WTC11 (cell line): ENCODE measurements around the gene NUB1. TPM values are rescaled to one million over a fixed set of nuclear protein-coding genes. Genes with fewer than 3 reads are reported as not detected.

Experiments used
- ATAC-seq: fragments of 200-7000 bp; cut with Tn5 transposase; 2 replicates; pipeline ENCODE4 v1.10.0; 2021; ENCODE audit warnings: mild to moderate bottlenecking, moderate library complexity
- CTCF ChIA-PET: fragments of 300-600 bp; sonication (Branson Sonifier 250); formaldehyde crosslinking; loops from one replicate; lab custom pipeline; 2021; ENCODE audit warnings: antibody characterized with exemption; lab: Charles Lee
- POLR2A ChIA-PET: fragments of 350-600 bp; sonication (Branson Sonifier 250); formaldehyde crosslinking; loops from one replicate; lab custom pipeline; 2021; ENCODE audit warnings: antibody characterized with exemption; lab: Charles Lee
- DNase-seq: peaks from one replicate; pipeline ENCODE4 v3.0.0; 2021; ENCODE audit warnings: low spot score
- H3K27ac Mint-ChIP-seq: 2 replicates; pipeline ENCODE4 v1.8.0; 2021; ENCODE audit warnings: mixed read lengths
- H3K27me3 Mint-ChIP-seq: 2 replicates; pipeline ENCODE4 v1.8.0; 2021; ENCODE audit warnings: low read depth, mild to moderate bottlenecking, moderate library complexity, mixed read lengths
- H3K36me3 Mint-ChIP-seq: 2 replicates; pipeline ENCODE4 v1.8.0; 2021; ENCODE audit warnings: mixed read lengths
- H3K4me1 Mint-ChIP-seq: 2 replicates; pipeline ENCODE4 v1.8.0; 2022; ENCODE audit warnings: mixed read lengths
- H3K4me3 Mint-ChIP-seq: 2 replicates; pipeline ENCODE4 v1.8.0; 2021; ENCODE audit warnings: mild to moderate bottlenecking, moderate library complexity, mixed read lengths
- H3K9me3 Mint-ChIP-seq: 2 replicates; pipeline ENCODE4 v1.8.0; 2021; ENCODE audit warnings: mixed read lengths
- CREB1 ChIP-seq: sonication (generic); formaldehyde crosslinking; IDR thresholded peaks from 2 replicates; pipeline ENCODE4 v1.8.0; 2023; ENCODE audit warnings: mild to moderate bottlenecking, missing genetic modification reagents
- PRRX2 ChIP-seq: fragments of 250-450 bp; sonication (Bioruptor Pico); IDR thresholded peaks from 2 replicates; pipeline ENCODE4 v1.8.0; 2021; ENCODE audit warnings: mild to moderate bottlenecking
- RORB ChIP-seq: fragments of 250-450 bp; sonication (Bioruptor Pico); IDR thresholded peaks from 2 replicates; pipeline ENCODE4 v1.9.0; 2021; ENCODE audit warnings: mild to moderate bottlenecking
- SP1 ChIP-seq: sonication (generic); formaldehyde crosslinking; conservative IDR thresholded peaks from 2 replicates; pipeline ENCODE4 v1.8.1; 2022; ENCODE audit warnings: missing genetic modification reagents
- ZNF232 ChIP-seq: sonication (generic); formaldehyde crosslinking; IDR thresholded peaks from 2 replicates; pipeline ENCODE4 v1.8.0; 2022; ENCODE audit warnings: mild to moderate bottlenecking, missing genetic modification reagents
- ZNF317 ChIP-seq: sonication (generic); formaldehyde crosslinking; IDR thresholded peaks from 2 replicates; pipeline ENCODE4 v1.8.1; 2023; ENCODE audit warnings: low read depth, mild to moderate bottlenecking, moderate library complexity, missing genetic modification reagents, borderline replicate concordance
- total RNA-seq: library from RNA; stranded (reverse); gene quantifications from 3 replicates; pipeline ENCODE4 v1.2.3, GENCODE V29; 2021
- TF ChIP-seq, protein P1 (sequence below): sonication (generic); formaldehyde crosslinking; IDR thresholded peaks from 2 replicates; pipeline ENCODE4 v1.8.1; 2023; ENCODE audit warnings: mild to moderate bottlenecking, missing genetic modification reagents, moderate library complexity
- TF ChIP-seq, protein P2 (sequence below): sonication (generic); formaldehyde crosslinking; conservative IDR thresholded peaks from 2 replicates; pipeline ENCODE4 v1.8.1; 2023; ENCODE audit warnings: mild to moderate bottlenecking, low read depth, missing genetic modification reagents, moderate library complexity
- TF ChIP-seq, protein P3 (sequence below): sonication (generic); formaldehyde crosslinking; IDR thresholded peaks from 2 replicates; pipeline ENCODE4 v1.8.1; 2022; ENCODE audit warnings: low read depth, missing genetic modification reagents, borderline replicate concordance
- TF ChIP-seq, protein P4 (sequence below): sonication (generic); formaldehyde crosslinking; IDR thresholded peaks from 2 replicates; pipeline ENCODE4 v1.8.0; 2023; ENCODE audit warnings: missing genetic modification reagents
- TF ChIP-seq, protein P5 (sequence below): sonication (generic); formaldehyde crosslinking; IDR thresholded peaks from 2 replicates; pipeline ENCODE4 v1.8.1; 2022; ENCODE audit warnings: low read depth, mild to moderate bottlenecking, moderate library complexity, missing genetic modification reagents, borderline replicate concordance
- TF ChIP-seq, protein P6 (sequence below): sonication (generic); formaldehyde crosslinking; IDR thresholded peaks from 2 replicates; pipeline ENCODE4 v1.8.0; 2022; ENCODE audit warnings: missing genetic modification reagents
- TF ChIP-seq, protein P7 (sequence below): sonication (generic); formaldehyde crosslinking; IDR thresholded peaks from 2 replicates; pipeline ENCODE4 v1.8.1; 2023; ENCODE audit warnings: mild to moderate bottlenecking, missing genetic modification reagents, borderline replicate concordance
- TF ChIP-seq, protein P8 (sequence below): fragments of 250-450 bp; sonication (Bioruptor Pico); conservative IDR thresholded peaks from 2 replicates; pipeline ENCODE4 v1.9.0; 2021; ENCODE audit warnings: mild to moderate bottlenecking

Gene NUB1
- total RNA-seq, 1 experiment from 2014 or later, result 38.3 TPM

DNA sequence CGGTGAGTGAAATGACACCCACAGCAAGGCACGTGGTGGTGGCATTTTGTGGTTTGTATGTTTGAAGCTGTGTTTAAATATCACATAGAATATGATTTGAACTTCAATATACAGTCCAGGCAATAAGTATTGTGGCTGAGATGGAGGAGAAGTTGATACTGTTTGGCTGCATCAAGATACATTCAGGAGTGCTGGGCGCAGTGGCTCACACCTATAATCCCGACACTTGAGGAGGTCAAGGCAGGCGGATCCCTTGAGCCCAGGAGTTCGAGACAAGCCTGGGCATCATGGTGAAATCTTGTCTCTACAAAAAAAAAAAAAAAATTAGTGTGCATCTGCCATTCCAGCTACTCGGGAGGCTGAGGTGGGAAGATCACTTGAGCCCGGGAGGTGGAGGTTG, 35.2 kb upstream of the NUB1 start (continued):
- TF ChIP-seq, protein P1, sequence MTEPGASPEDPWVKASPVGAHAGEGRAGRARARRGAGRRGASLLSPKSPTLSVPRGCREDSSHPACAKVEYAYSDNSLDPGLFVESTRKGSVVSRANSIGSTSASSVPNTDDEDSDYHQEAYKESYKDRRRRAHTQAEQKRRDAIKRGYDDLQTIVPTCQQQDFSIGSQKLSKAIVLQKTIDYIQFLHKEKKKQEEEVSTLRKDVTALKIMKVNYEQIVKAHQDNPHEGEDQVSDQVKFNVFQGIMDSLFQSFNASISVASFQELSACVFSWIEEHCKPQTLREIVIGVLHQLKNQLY, result no peak

DNA sequence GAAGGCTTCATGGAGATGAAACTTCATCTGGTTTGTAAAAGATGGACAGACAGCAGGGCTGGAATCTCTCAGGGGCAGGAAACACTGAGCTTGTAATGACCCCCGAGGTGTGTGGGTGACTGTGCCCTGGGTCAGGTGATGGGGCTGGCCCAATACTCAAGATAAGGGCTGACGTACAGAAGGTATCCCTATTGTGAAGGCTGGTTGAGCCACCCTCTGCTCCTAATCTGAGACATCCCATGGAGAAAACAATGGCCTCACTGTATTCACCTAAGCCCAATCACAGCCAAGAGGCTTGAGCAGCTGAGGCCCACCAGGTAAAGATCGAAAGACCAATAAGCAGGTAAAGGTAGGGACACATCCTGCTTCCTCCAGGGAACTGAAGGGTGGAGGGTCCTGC, 34.8 kb upstream of the NUB1 start:
- Mint-ChIP-seq H3K27ac (no peak overlapping the region), H3K4me3 (no peak overlapping the region), H3K27me3 (peaks cover 13% of the 10 kb centered on the region), H3K4me1 (peaks cover 14% of the 10 kb centered on the region), H3K36me3 (peaks cover 3% of the 10 kb centered on the region; the same call in 1 of the 2 replicates), H3K9me3 (peaks cover 14% of the 10 kb centered on the region)
- ChIA-PET POLR2A (no interaction called here), CTCF (interaction anchor here (0.8 to 1.0 kb wide), 2 partner anchors 63 kb away, joined by 3 to 4 read pairs; no protein-coding TSS in a partner anchor)
- DNase-seq, result no peak
- ATAC-seq, result no peak
- TF ChIP-seq RORB (CRISPR knock-in tag) (no peak), SP1 (no peak), CREB1 (CRISPR knock-in tag) (no peak)
- TF ChIP-seq, protein P2, sequence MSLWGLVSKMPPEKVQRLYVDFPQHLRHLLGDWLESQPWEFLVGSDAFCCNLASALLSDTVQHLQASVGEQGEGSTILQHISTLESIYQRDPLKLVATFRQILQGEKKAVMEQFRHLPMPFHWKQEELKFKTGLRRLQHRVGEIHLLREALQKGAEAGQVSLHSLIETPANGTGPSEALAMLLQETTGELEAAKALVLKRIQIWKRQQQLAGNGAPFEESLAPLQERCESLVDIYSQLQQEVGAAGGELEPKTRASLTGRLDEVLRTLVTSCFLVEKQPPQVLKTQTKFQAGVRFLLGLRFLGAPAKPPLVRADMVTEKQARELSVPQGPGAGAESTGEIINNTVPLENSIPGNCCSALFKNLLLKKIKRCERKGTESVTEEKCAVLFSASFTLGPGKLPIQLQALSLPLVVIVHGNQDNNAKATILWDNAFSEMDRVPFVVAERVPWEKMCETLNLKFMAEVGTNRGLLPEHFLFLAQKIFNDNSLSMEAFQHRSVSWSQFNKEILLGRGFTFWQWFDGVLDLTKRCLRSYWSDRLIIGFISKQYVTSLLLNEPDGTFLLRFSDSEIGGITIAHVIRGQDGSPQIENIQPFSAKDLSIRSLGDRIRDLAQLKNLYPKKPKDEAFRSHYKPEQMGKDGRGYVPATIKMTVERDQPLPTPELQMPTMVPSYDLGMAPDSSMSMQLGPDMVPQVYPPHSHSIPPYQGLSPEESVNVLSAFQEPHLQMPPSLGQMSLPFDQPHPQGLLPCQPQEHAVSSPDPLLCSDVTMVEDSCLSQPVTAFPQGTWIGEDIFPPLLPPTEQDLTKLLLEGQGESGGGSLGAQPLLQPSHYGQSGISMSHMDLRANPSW (CRISPR knock-in tag), result no peak
- TF ChIP-seq, protein P3, sequence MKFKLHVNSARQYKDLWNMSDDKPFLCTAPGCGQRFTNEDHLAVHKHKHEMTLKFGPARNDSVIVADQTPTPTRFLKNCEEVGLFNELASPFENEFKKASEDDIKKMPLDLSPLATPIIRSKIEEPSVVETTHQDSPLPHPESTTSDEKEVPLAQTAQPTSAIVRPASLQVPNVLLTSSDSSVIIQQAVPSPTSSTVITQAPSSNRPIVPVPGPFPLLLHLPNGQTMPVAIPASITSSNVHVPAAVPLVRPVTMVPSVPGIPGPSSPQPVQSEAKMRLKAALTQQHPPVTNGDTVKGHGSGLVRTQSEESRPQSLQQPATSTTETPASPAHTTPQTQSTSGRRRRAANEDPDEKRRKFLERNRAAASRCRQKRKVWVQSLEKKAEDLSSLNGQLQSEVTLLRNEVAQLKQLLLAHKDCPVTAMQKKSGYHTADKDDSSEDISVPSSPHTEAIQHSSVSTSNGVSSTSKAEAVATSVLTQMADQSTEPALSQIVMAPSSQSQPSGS (CRISPR knock-in tag), result no peak
- TF ChIP-seq, protein P4, sequence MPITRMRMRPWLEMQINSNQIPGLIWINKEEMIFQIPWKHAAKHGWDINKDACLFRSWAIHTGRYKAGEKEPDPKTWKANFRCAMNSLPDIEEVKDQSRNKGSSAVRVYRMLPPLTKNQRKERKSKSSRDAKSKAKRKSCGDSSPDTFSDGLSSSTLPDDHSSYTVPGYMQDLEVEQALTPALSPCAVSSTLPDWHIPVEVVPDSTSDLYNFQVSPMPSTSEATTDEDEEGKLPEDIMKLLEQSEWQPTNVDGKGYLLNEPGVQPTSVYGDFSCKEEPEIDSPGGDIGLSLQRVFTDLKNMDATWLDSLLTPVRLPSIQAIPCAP (CRISPR knock-in tag), result no peak

DNA sequence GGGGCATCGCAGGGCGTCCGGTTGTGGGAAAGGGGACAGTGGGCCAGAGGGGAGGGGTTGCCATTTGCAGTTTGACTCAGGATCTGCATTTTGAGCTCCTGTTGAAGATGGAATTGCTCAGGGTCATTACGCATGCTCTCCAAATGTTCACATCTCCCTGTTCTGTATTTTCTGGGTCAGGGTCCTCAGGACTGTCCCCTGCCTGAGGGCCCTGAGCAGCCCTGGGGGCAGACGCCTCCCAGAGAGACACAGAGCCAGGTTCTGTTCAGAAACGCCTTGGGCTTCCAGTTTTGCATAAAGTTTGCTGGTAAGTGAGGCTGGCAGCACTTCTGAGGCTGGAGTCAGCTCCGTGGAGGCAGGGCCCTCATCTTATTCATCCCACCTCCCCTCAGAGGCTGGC, 34.1 kb upstream of the NUB1 start:
- Mint-ChIP-seq H3K36me3 (peaks cover 3% of the 10 kb centered on the region; the same call in 1 of the 2 replicates), H3K27ac (no peak overlapping the region), H3K9me3 (peaks cover 14% of the 10 kb centered on the region), H3K4me1 (peaks cover 14% of the 10 kb centered on the region), H3K4me3 (no peak overlapping the region), H3K27me3 (peaks cover 9% of the 10 kb centered on the region)
- DNase-seq (no peak), ATAC-seq (no peak)
- ChIA-PET CTCF (interaction anchor here (1.0 kb wide), 1 partner anchor 64 kb away, joined by 3 read pairs; no protein-coding TSS in a partner anchor), POLR2A (no interaction called here)
- TF ChIP-seq, protein P4 (CRISPR knock-in tag), result no peak
- TF ChIP-seq ZNF317 (CRISPR knock-in tag) (no peak), CREB1 (CRISPR knock-in tag) (no peak), PRRX2 (CRISPR knock-in tag) (no peak), ZNF232 (no peak)
- TF ChIP-seq, protein P5, sequence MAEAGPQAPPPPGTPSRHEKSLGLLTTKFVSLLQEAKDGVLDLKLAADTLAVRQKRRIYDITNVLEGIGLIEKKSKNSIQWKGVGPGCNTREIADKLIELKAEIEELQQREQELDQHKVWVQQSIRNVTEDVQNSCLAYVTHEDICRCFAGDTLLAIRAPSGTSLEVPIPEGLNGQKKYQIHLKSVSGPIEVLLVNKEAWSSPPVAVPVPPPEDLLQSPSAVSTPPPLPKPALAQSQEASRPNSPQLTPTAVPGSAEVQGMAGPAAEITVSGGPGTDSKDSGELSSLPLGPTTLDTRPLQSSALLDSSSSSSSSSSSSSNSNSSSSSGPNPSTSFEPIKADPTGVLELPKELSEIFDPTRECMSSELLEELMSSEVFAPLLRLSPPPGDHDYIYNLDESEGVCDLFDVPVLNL (CRISPR knock-in tag), result no peak
- TF ChIP-seq, protein P6, sequence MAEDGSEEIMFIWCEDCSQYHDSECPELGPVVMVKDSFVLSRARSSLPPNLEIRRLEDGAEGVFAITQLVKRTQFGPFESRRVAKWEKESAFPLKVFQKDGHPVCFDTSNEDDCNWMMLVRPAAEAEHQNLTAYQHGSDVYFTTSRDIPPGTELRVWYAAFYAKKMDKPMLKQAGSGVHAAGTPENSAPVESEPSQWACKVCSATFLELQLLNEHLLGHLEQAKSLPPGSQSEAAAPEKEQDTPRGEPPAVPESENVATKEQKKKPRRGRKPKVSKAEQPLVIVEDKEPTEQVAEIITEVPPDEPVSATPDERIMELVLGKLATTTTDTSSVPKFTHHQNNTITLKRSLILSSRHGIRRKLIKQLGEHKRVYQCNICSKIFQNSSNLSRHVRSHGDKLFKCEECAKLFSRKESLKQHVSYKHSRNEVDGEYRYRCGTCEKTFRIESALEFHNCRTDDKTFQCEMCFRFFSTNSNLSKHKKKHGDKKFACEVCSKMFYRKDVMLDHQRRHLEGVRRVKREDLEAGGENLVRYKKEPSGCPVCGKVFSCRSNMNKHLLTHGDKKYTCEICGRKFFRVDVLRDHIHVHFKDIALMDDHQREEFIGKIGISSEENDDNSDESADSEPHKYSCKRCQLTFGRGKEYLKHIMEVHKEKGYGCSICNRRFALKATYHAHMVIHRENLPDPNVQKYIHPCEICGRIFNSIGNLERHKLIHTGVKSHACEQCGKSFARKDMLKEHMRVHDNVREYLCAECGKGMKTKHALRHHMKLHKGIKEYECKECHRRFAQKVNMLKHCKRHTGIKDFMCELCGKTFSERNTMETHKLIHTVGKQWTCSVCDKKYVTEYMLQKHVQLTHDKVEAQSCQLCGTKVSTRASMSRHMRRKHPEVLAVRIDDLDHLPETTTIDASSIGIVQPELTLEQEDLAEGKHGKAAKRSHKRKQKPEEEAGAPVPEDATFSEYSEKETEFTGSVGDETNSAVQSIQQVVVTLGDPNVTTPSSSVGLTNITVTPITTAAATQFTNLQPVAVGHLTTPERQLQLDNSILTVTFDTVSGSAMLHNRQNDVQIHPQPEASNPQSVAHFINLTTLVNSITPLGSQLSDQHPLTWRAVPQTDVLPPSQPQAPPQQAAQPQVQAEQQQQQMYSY (CRISPR knock-in tag), result no peak
- TF ChIP-seq, protein P7, sequence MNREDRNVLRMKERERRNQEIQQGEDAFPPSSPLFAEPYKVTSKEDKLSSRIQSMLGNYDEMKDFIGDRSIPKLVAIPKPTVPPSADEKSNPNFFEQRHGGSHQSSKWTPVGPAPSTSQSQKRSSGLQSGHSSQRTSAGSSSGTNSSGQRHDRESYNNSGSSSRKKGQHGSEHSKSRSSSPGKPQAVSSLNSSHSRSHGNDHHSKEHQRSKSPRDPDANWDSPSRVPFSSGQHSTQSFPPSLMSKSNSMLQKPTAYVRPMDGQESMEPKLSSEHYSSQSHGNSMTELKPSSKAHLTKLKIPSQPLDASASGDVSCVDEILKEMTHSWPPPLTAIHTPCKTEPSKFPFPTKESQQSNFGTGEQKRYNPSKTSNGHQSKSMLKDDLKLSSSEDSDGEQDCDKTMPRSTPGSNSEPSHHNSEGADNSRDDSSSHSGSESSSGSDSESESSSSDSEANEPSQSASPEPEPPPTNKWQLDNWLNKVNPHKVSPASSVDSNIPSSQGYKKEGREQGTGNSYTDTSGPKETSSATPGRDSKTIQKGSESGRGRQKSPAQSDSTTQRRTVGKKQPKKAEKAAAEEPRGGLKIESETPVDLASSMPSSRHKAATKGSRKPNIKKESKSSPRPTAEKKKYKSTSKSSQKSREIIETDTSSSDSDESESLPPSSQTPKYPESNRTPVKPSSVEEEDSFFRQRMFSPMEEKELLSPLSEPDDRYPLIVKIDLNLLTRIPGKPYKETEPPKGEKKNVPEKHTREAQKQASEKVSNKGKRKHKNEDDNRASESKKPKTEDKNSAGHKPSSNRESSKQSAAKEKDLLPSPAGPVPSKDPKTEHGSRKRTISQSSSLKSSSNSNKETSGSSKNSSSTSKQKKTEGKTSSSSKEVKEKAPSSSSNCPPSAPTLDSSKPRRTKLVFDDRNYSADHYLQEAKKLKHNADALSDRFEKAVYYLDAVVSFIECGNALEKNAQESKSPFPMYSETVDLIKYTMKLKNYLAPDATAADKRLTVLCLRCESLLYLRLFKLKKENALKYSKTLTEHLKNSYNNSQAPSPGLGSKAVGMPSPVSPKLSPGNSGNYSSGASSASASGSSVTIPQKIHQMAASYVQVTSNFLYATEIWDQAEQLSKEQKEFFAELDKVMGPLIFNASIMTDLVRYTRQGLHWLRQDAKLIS (CRISPR knock-in tag), result no peak
- TF ChIP-seq, protein P8, sequence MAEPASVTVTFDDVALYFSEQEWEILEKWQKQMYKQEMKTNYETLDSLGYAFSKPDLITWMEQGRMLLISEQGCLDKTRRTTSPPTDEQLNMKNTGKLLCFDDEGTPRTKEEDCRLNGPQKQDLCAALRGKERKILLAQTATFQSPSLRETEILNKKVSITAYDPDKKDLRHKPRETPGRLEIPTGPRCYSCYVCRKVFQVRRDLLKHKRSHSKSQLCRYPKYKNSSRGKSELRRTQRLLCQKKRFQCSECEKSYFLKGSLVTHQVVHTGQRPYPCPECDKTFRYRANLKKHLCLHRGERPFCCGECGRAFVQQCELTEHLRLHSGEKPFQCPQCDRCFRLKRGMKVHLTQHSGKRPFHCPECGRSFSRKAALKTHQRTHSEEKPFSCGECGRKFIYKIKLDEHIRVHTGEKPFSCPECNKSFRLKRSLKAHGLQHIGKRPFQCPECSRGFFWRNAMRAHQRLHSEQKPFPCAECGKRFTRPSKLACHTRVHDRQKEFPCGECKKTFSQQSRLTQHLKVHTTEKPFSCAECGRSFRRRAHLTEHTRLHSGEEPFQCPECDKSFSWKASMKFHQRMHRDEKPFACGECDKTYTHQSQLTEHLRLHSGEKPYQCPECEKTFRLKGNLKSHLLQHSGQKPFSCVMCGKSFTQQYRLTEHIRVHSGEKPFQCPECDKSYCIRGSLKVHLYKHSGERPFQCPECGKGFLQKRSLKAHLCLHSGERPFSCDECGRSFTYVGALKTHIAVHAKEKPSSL, result no peak
